CD4-positive, alpha-beta T cell treated with Interleukin-15 for 1 hour (primary cell): ENCODE data around the gene IDH3A.
"Not testable (repeated sequence)": the region's sequence is repeated elsewhere in the genome, so short reads cannot be mapped to it uniquely, and the experiment has no call there.

ENCODE experiments used
- DNase-seq: peaks from one replicate; pipeline ENCODE4 v3.0.0-alpha.2; 2020

Gene IDH3A

GRCh38 chr15:78129751-78130287, 19.3 kb upstream of the IDH3A start:
- DNase-seq, result no peak

- DNase-seq, result no peak
Observed at GRCh38 chr15:78130466-78131294, 18.5 kb upstream of the IDH3A start.

GRCh38 chr15:78131295-78132061, 17.7 kb upstream of the IDH3A start, which contains the start of gene CIB2:
Gene CIB2, minus strand, starts transcription at chr15:78131445. Its CDS starts 230 bp downstream, at chr15:78131215.
- DNase-seq, result peak; percentile 80

- DNase-seq, result no peak
Observed at GRCh38 chr15:78133801-78134200, 15.4 kb upstream of the IDH3A start.

- DNase-seq, result no peak
Observed at GRCh38 chr15:78139578-78139977, 9.6 kb upstream of the IDH3A start.

GRCh38 chr15:78140292-78140691, 8.9 kb upstream of the IDH3A start:
- no peak for DNase-seq

GRCh38 chr15:78142332-78142731, 6.8 kb upstream of the IDH3A start:
- DNase-seq, result no peak

GRCh38 chr15:78146425-78147154, 2.6 kb upstream of the IDH3A start:
- DNase-seq, result no peak

- DNase-seq, result no peak
Observed at GRCh38 chr15:78147566-78147965, 1.6 kb upstream of the IDH3A start.

GRCh38 chr15:78148392-78149067, 632 bp upstream of the IDH3A start:
- DNase-seq, result no peak

- DNase-seq, result no peak
Observed at GRCh38 chr15:78149805-78150751, 916 bp downstream of the IDH3A start.

- DNase-seq, result not testable (repeated sequence)
Observed at GRCh38 chr15:78151075-78151474, 1.9 kb downstream of the IDH3A start.

GRCh38 chr15:78154955-78155354, 5.8 kb downstream of the IDH3A start:
- no peak for DNase-seq

GRCh38 chr15:78155355-78155939, 6.3 kb downstream of the IDH3A start:
- DNase-seq, result no peak

- no peak for DNase-seq
Observed at GRCh38 chr15:78156653-78157052, 7.5 kb downstream of the IDH3A start.

GRCh38 chr15:78157203-78157602, 8.0 kb downstream of the IDH3A start:
- DNase-seq, result no peak

- no peak for DNase-seq
Observed at GRCh38 chr15:78159395-78159794, 10.2 kb downstream of the IDH3A start.

- no peak for DNase-seq
Observed at GRCh38 chr15:78162038-78162437, 12.9 kb downstream of the IDH3A start.

GRCh38 chr15:78164010-78164409, 14.8 kb downstream of the IDH3A start:
- DNase-seq, result no peak

GRCh38 chr15:78167227-78167888, 18.2 kb downstream of the IDH3A start:
- DNase-seq, result no peak
